ENCODE data around the gene GTPBP2. TPM values are rescaled to one million over a fixed set of nuclear protein-coding genes. Genes with fewer than 3 reads are reported as not detected.
"Not testable (repeated sequence)": the region's sequence is repeated elsewhere in the genome, so short reads cannot be mapped to it uniquely, and the experiment has no call there.

GTPBP2 gene
- total RNA-seq, 1 experiment from 2014 or later = 70.8 TPM

GRCh38 chr6:43604174-43604573, 24.9 kb downstream of the GTPBP2 start:
- no peak for DNase-seq
- intact Hi-C loops (cut with micrococcal nuclease; ENCODE audit: unreplicated experiment) = no loop called here
- Histone ChIP-seq H3K9me2 (ENCODE audit: insufficient read depth) (no peaks in the 10 kb centered on the region), H3K9me3 (ENCODE audit: insufficient read depth, low read depth) (no peaks in the 10 kb centered on the region), H3K4me1 (replicated peaks; ENCODE audit: insufficient read depth) (no peaks in the 10 kb centered on the region), H3K79me2 (ENCODE audit: low read depth) (no peaks in the 10 kb centered on the region), H3K27me3 (ENCODE audit: insufficient read depth, low read depth) (no peaks in the 10 kb centered on the region), H3K36me3 (ENCODE audit: low read depth) (no peaks in the 10 kb centered on the region), H3K27ac (no peak overlapping the region), H4K20me1 (ENCODE audit: insufficient read depth) (no peaks in the 10 kb centered on the region), H3K4me3 (no peak overlapping the region), H3K4me2 (no peak overlapping the region), H2AFZ (no peak overlapping the region), H3F3A (ENCODE audit: insufficient read depth, low read depth) (peaks cover 29% of the 10 kb centered on the region; the same call in 1 of the 2 replicates)
- CTCF ChIA-PET = no interaction called here
- POLR2A ChIA-PET (ENCODE audit: unreplicated experiment) = no interaction called here
- no TSS peak for BruUV-seq (replicated peaks)
- TF ChIP-seq EZH2 (IDR thresholded peaks at IDR 0.05; ENCODE audit: low read depth) = no peak
- no peak for TF ChIP-seq CTCF (conservative IDR thresholded peaks at IDR 0.05)

DNA sequence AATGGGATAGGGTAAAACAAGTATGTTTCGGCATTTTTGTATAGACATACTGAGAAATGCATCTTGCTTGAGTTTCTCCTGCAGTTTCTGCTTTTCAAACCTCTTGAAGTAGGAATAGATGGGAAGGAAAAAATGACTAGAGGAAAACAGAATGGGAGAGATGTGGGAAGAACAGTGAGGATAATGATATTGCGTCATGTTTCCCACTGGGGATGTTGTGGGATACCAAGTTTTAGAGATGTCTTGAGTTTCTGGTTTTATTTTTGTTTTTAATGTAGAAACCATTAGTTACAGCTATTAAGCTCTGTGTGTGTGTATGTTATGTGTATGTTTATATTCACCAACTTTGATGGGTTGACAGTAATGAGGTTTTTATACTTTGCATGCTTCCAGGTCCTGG, 28.5 kb downstream of the GTPBP2 start:
- no peak for DNase-seq
- TF ChIP-seq EZH2 (IDR thresholded peaks at IDR 0.05; ENCODE audit: low read depth) = no peak
- no peak for TF ChIP-seq CTCF (conservative IDR thresholded peaks at IDR 0.05)
- no peaks in the 10 kb centered on the region for H4K20me1 ChIP-seq (ENCODE audit: insufficient read depth)
- no peak overlapping the region for H3K4me3 ChIP-seq
- ChIA-PET CTCF (interaction anchor here (0.6 kb wide), 1 partner anchor 732 kb away, joined by 3 read pairs; no protein-coding TSS in a partner anchor), POLR2A (ENCODE audit: unreplicated experiment) (no interaction called here)
- H3K36me3 ChIP-seq (ENCODE audit: low read depth) = no peaks in the 10 kb centered on the region
- intact Hi-C loops (cut with micrococcal nuclease; ENCODE audit: unreplicated experiment) = no loop called here
- no peaks in the 10 kb centered on the region for H3K27me3 ChIP-seq (ENCODE audit: insufficient read depth, low read depth)
- H3K27ac ChIP-seq = no peak overlapping the region
- no peaks in the 10 kb centered on the region for H3K79me2 ChIP-seq (ENCODE audit: low read depth)
- H3K4me1 ChIP-seq (replicated peaks; ENCODE audit: insufficient read depth) = no peaks in the 10 kb centered on the region
- H3K4me2 ChIP-seq = no peak overlapping the region
- 0 out of 2 replicates have a peak, but pooled peaks cover 9% of the 10 kb centered on the region for H3F3A ChIP-seq (ENCODE audit: insufficient read depth, low read depth)
- no peaks in the 10 kb centered on the region for H3K9me3 ChIP-seq (ENCODE audit: insufficient read depth, low read depth)
- BruUV-seq (replicated peaks) = no TSS peak
- no peaks in the 10 kb centered on the region for H3K9me2 ChIP-seq (ENCODE audit: insufficient read depth)
- no peak overlapping the region for H2AFZ ChIP-seq

GRCh38 chr6:43593938-43594337, 35.1 kb downstream of the GTPBP2 start:
- H3K4me1 ChIP-seq (replicated peaks; ENCODE audit: insufficient read depth) = no peaks in the 10 kb centered on the region
- no peak overlapping the region for H3K27ac ChIP-seq
- no peaks in the 10 kb centered on the region for H3K9me2 ChIP-seq (ENCODE audit: insufficient read depth)
- H3K4me3 ChIP-seq = no peak overlapping the region
- no peaks in the 10 kb centered on the region for H3K36me3 ChIP-seq (ENCODE audit: low read depth)
- DNase-seq = no peak
- intact Hi-C loops (cut with micrococcal nuclease; ENCODE audit: unreplicated experiment) = no loop called here
- CTCF ChIA-PET = interaction anchor here (0.9 kb wide), 1 partner anchor 73 kb away, joined by 4 read pairs; no protein-coding TSS in a partner anchor
- TF ChIP-seq CTCF (conservative IDR thresholded peaks at IDR 0.05) = no peak
- no peak for TF ChIP-seq EZH2 (IDR thresholded peaks at IDR 0.05; ENCODE audit: low read depth)
- no peaks in the 10 kb centered on the region for H3K79me2 ChIP-seq (ENCODE audit: low read depth)
- BruUV-seq (replicated peaks) = no TSS peak
- H3K4me2 ChIP-seq = no peak overlapping the region
- POLR2A ChIA-PET (ENCODE audit: unreplicated experiment) = no interaction called here
- no peaks in the 10 kb centered on the region for H4K20me1 ChIP-seq (ENCODE audit: insufficient read depth)
- H2AFZ ChIP-seq = no peak overlapping the region
- no peaks in the 10 kb centered on the region for H3K27me3 ChIP-seq (ENCODE audit: insufficient read depth, low read depth)
- H3K9me3 ChIP-seq (ENCODE audit: insufficient read depth, low read depth) = no peaks in the 10 kb centered on the region
- 0 out of 2 replicates have a peak, but pooled peaks cover 4% of the 10 kb centered on the region for H3F3A ChIP-seq (ENCODE audit: insufficient read depth, low read depth)

- H3K9me2 ChIP-seq (ENCODE audit: insufficient read depth); H3K4me2 ChIP-seq; DNase-seq; BruUV-seq (replicated peaks); H3K36me3 ChIP-seq (ENCODE audit: low read depth); H3K4me3 ChIP-seq; intact Hi-C loops (cut with micrococcal nuclease; ENCODE audit: unreplicated experiment); H2AFZ ChIP-seq; H3K4me1 ChIP-seq (replicated peaks; ENCODE audit: insufficient read depth); H3K27me3 ChIP-seq (ENCODE audit: insufficient read depth, low read depth); H3K79me2 ChIP-seq (ENCODE audit: low read depth); H3F3A ChIP-seq (ENCODE audit: insufficient read depth, low read depth); H3K9me3 ChIP-seq (ENCODE audit: insufficient read depth, low read depth); H3K27ac ChIP-seq; POLR2A ChIA-PET (ENCODE audit: unreplicated experiment); H4K20me1 ChIP-seq (ENCODE audit: insufficient read depth); CTCF ChIA-PET: not testable (repeated sequence)
Measured at GRCh38 chr6:43589564-43589963, 39.5 kb downstream of the GTPBP2 start.

All from PC-9 (cell line).